ENCODE results near the gene CCDC17. TPM values are rescaled to one million over a fixed set of nuclear protein-coding genes. Genes with fewer than 3 reads are reported as not detected.
"Not testable (repeated sequence)": the region's sequence is repeated elsewhere in the genome, so short reads cannot be mapped to it uniquely, and the experiment has no call there.

CCDC17 gene
- total RNA-seq, 1 experiment from 2014 or later: 2.2 TPM

GRCh38 chr1:45607404-45608074 is 16.3 kb downstream of the CCDC17 start:
- H3K4me3 ChIP-seq (ENCODE audit: low read depth in 2 of 2, low read length in 2 of 2): no peak overlapping the region
- H3K27me3 ChIP-seq (ENCODE audit: control insufficient read depth, insufficient read depth, low read length): no peaks in the 10 kb centered on the region
- ChIA-PET CTCF (no interaction called here), POLR2A (no interaction called here)
- no peaks in the 10 kb centered on the region for H3K9me3 ChIP-seq (ENCODE audit: control insufficient read depth, insufficient read depth, low read depth, low read length)
- no peak for DNase-seq (ENCODE audit: low read depth, low spot score)
- TF ChIP-seq TCF7L2 (IDR thresholded peaks at IDR 0.05; ENCODE audit: low read depth, low read length) (no peak), SIN3A (IDR thresholded peaks at IDR 0.05; ENCODE audit: borderline replicate concordance, insufficient read depth, low read depth, low read length) (no peak), POLR2AphosphoS5 (IDR thresholded peaks at IDR 0.05; ENCODE audit: low read depth, low read length) (no peak), CTCF (IDR thresholded peaks at IDR 0.05) (no peak), REST (IDR thresholded peaks at IDR 0.05; ENCODE audit: insufficient read depth in 1 of 2, low read depth in 2 of 2, low read length in 1 of 2) (no peak)
- TSS peak; percentile 89 for BruUV-seq (replicated peaks)
- peaks cover 34% of the 10 kb centered on the region for H3K36me3 ChIP-seq (ENCODE audit: control insufficient read depth, insufficient read depth, low read length)
- no peaks in the 10 kb centered on the region for H3K4me1 ChIP-seq (ENCODE audit: control insufficient read depth, insufficient read depth, low read length)
- in situ Hi-C loops (cut with HindIII; ENCODE audit: low pct_unique_long_range_greater_than_20kb, low sequenced_read_pairs) (no loop called here), intact Hi-C loops (cut with micrococcal nuclease; ENCODE audit: unreplicated experiment) (no loop called here)
- no peak overlapping the region for H3K27ac ChIP-seq (ENCODE audit: low read length)
- no peak for ATAC-seq

GRCh38 chr1:45604239-45604638 is 19.6 kb downstream of the CCDC17 start:
- POLR2A ChIA-PET: no interaction called here
- intact Hi-C loops (cut with micrococcal nuclease; ENCODE audit: unreplicated experiment) (no loop called here), in situ Hi-C loops (cut with HindIII; ENCODE audit: low pct_unique_long_range_greater_than_20kb, low sequenced_read_pairs) (no loop called here)
- H3K4me3 ChIP-seq (ENCODE audit: low read depth in 2 of 2, low read length in 2 of 2): no peak overlapping the region
- no peak overlapping the region for H3K27ac ChIP-seq (ENCODE audit: low read length)
- DNase-seq (ENCODE audit: low read depth, low spot score) (no peak), ATAC-seq (no peak)
- H3K36me3 ChIP-seq (ENCODE audit: control insufficient read depth, insufficient read depth, low read length): peaks cover 38% of the 10 kb centered on the region
- no peaks in the 10 kb centered on the region for H3K4me1 ChIP-seq (ENCODE audit: control insufficient read depth, insufficient read depth, low read length)
- CTCF ChIA-PET: no interaction called here
- no peaks in the 10 kb centered on the region for H3K27me3 ChIP-seq (ENCODE audit: control insufficient read depth, insufficient read depth, low read length)
- TF ChIP-seq CTCF (IDR thresholded peaks at IDR 0.05) (no peak), SIN3A (IDR thresholded peaks at IDR 0.05; ENCODE audit: borderline replicate concordance, insufficient read depth, low read depth, low read length) (no peak), REST (IDR thresholded peaks at IDR 0.05; ENCODE audit: insufficient read depth in 1 of 2, low read depth in 2 of 2, low read length in 1 of 2) (no peak), TCF7L2 (IDR thresholded peaks at IDR 0.05; ENCODE audit: low read depth, low read length) (no peak), POLR2AphosphoS5 (IDR thresholded peaks at IDR 0.05; ENCODE audit: low read depth, low read length) (no peak)
- H3K9me3 ChIP-seq (ENCODE audit: control insufficient read depth, insufficient read depth, low read depth, low read length): no peaks in the 10 kb centered on the region
- no TSS peak for BruUV-seq (replicated peaks)

- H3K4me1 ChIP-seq (ENCODE audit: control insufficient read depth, insufficient read depth, low read length); intact Hi-C loops (cut with micrococcal nuclease; ENCODE audit: unreplicated experiment); H3K9me3 ChIP-seq (ENCODE audit: control insufficient read depth, insufficient read depth, low read depth, low read length); in situ Hi-C loops (cut with HindIII; ENCODE audit: low pct_unique_long_range_greater_than_20kb, low sequenced_read_pairs); BruUV-seq (replicated peaks); ATAC-seq; H3K27ac ChIP-seq (ENCODE audit: low read length); H3K4me3 ChIP-seq (ENCODE audit: low read depth in 2 of 2, low read length in 2 of 2); CTCF ChIA-PET; POLR2A ChIA-PET; DNase-seq (ENCODE audit: low read depth, low spot score); H3K27me3 ChIP-seq (ENCODE audit: control insufficient read depth, insufficient read depth, low read length): not testable (repeated sequence)
- peaks cover 15% of the 10 kb centered on the region; the same call in 1 of the 2 replicates for H3K36me3 ChIP-seq (ENCODE audit: control insufficient read depth, insufficient read depth, low read length)
Measured at GRCh38 chr1:45596765-45597164, 27.1 kb downstream of the CCDC17 start.
